ENCODE results near the gene CREB5.

CREB5 gene

DNA sequence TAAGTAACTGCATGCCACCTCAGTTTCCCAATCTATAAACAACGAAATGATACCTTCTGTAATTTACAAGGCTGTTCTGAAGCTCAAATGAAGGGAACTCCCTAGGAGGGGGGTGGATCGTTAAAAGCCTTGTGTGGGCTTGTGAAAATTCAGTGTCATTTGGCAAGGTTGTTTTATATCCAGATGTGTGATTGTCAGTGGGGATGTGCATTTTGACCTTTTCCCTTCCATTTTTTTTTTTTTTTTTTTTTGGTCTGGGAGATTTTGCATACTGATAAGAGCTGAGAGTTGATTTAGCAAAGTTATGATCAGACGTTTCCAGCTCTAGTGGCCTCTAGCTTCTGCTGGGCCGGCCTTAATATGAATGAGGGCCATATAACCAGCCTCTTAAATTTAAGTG lies 22.8 kb downstream of the CREB5 start:
- no peak for DNase-seq (ENCODE audit: low spot score)

DNA sequence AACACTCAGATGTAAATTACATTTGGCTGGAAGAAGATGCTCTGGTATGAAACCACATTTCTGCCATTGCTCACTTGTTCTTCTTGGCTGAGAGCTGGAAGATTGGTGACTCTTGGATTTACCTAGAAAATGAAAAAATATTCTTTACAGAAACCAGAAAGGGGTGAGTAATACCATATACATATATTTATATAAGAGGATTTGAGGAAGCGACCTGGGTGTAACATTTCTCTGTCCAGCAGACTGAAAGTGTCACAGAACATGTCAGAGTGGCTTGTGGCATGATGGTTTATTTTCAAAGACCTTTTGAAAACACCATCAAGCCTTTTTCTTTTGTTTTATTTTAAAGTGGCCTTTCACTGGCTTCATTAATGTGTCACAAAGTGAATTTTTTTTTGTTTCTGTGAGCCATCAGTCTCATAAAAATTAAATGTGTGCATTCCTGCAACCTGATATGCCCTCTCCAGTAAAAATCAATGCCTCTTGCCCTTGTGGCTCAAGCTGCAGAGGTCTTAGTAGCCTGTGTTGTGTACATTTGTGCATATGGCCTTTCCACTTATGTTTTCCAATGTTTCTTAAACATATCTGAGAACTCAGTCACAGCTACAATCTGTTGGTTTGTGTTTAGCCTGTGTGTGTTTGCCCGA lies 23.5 kb downstream of the CREB5 start:
- no peak for DNase-seq (ENCODE audit: low spot score)

- no peak for DNase-seq (ENCODE audit: low spot score)
Observed at GRCh38 chr7:28440055-28440601, 27.8 kb downstream of the CREB5 start.

DNA sequence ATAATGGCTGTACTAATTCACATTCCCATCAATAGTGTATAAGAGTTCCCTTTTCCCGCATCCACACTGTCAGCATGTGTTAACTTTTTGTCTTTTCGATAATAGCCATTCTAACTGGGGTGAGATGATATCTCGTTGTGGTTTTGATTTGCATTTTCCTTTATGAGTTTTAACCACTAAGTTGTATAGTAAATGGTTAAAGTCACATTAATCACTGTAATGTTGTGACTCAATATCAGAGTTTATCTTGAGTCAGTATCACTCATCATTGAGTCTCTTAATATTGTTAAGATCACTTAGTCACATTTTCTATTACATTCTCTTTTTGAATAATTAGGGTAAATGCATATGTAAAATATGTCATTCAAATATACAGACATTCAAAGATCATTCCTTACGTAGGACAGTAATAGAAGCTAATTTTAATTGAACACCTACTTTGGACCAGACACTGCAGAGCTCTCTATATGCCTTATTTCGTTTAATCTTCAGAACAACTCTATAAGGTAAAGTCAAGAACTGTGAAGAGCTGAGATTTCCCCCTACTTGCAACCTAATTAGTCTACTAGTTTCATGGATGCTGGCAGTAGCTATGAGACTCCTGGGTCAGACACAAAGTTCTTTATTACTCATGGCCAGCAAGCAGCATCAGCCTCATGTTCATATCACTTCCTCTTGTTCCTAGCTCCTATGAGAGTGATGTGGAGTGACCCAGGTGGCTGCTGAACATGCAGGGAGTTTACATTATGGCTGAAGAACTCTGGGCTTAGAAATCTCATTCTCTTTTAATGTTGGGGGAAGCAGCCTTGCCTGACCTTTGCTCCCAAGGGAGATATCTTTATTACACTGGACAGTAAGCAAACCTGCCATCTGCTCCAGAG lies 30.5 kb downstream of the CREB5 start:
- DNase-seq (ENCODE audit: low spot score), result no peak

- DNase-seq (ENCODE audit: low spot score), result peak; percentile 15
Observed at GRCh38 chr7:28446131-28446530, 33.8 kb downstream of the CREB5 start.

GRCh38 chr7:28447071-28447470 lies 34.8 kb downstream of the CREB5 start:
- DNase-seq (ENCODE audit: low spot score), result no peak

DNA sequence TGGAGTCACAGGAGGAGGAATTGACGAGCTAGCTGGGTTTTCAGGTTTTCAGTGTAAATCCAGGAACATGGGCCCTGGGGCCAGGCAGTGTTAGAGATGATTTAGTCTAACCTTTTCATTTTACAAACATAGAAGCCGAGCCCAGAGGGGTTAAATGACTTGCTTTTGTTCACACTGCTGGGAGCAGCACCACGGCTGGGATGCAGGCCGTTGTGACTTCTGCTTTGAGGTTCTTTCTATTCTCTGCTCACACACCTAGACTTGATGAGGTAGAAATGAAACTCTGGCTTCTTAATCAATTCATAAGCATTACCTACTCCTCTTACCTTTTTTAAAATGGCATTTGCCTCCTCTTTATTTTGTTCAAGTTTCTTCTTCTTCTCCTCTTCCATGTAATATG lies 36.4 kb downstream of the CREB5 start:
- no peak for DNase-seq (ENCODE audit: low spot score)

DNA sequence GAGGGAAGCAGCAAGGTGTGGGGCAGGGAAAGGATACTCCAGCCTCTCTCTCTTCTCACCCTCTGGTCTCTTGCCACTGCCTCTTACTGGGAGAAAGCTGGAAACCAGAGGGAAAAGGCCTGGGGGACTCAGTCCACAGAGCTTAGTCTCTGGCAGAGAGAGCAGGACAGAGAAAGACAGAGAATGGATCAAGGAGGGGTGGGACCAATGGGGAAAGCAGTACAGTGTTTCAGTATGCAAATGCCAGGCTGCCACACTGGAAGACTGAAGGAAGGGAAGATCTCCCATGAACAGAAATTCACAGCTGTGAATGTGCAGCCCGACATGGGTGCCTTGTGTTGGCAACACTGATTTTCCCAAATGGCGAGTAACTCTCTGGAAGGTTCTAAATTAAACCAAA lies 40.4 kb downstream of the CREB5 start:
- no peak for DNase-seq (ENCODE audit: low spot score)

- no peak for DNase-seq (ENCODE audit: low spot score)
Observed at GRCh38 chr7:28455486-28455885, 43.2 kb downstream of the CREB5 start.

DNA sequence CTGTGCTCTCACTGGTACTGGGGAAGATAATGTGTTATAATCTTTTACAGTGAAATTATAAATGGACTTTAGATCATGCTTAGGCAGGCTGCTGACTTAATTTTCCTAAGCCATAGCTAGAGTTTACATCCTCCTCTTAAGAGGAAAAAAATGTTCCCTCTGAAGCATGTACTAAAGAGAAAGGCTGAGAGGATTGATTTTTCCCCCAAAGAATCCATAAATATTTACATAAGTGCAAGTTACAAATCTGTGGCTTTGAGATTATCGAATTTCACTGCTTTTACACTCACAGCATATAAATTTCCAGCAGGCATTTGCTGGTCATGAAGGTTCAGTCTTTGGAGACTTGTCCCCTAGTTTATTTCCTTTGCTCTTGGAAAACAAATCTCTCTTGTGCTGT lies 43.7 kb downstream of the CREB5 start:
- DNase-seq (ENCODE audit: low spot score), result no peak

DNA sequence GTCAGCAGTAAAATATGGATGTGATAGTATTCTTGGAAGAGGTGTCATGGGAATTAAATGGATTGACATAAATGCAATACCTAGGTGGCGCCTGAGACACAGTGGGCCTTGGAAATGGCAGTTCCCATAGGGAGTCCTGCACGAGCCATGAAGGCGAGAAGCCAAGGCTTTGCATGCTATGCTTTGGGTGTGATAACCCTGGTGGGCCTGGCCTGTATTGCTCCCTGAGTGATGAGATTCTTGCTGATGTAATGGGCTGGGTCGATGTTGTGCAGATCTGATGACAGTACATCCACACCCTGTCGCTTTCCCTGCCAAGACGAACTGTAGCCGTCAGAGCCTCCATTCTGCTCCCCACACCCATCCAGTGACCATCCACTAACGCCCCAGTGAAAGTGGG lies 46.4 kb downstream of the CREB5 start:
- no peak for DNase-seq (ENCODE audit: low spot score)

DNA sequence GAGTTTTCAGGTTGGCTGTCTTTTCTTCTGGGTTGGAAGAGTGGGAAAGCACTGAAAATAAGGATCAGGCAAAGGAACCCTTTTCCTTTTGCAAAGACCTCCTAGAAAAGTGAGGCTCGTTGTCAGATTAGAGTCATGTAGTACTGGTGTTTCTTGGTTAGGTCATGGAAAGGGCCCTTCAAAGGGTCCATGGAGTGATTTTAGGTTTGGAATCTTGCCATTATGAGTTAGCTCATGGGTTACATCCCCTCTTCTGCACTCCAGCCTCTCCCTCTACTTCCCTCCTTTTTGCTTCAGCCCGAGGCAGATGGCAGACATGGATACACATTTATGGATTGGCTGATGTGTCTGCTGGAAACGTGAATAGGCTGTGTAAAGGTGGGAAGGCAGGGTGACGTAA lies 47.0 kb downstream of the CREB5 start:
- DNase-seq (ENCODE audit: low spot score), result no peak

- DNase-seq (ENCODE audit: low spot score), result no peak
Observed at GRCh38 chr7:28465697-28466096, 53.4 kb downstream of the CREB5 start.

GRCh38 chr7:28466341-28466740 lies 54.0 kb downstream of the CREB5 start:
- DNase-seq (ENCODE audit: low spot score), result no peak

- no peak for DNase-seq (ENCODE audit: low spot score)
Observed at GRCh38 chr7:28466885-28467284, 54.6 kb downstream of the CREB5 start.

DNA sequence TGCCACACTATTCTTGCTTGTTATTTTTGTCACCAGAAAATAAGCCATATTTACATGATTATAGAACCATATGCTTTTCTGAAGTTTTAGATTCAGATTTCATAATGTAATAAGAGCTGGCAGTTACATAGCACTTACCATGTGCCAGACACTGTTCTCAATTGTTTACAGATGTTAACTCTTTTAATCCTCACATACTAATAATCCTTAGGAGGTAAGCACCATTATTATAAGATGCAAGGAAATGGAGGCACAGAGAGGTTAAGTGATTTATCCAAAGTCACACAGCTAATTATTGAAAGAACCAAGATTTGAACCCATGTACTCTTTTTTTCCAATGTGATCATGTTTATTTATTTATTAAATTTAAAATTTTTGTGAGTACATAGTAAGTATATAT lies 57.2 kb downstream of the CREB5 start:
- DNase-seq (ENCODE audit: low spot score), result no peak

- no peak for DNase-seq (ENCODE audit: low spot score)
Observed at GRCh38 chr7:28470344-28470743, 58.0 kb downstream of the CREB5 start.

DNA sequence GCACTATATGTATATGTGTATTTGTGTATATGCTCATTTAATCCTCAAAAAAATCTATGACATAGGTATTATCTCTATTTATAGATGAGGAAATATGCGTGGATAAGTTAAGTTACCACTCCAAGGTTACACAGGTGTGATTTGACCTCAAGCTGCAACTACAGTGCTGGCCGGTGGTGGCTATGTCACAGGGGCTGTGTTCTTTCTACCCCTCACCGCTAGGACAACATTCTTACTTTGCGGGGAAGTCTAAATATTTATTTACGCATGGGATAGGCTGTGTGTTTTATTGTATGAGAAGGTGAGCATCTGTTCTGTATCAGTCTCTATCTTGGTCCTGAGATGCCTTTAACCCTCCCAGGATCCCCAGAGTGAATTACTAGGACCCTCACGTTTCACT lies 60.0 kb downstream of the CREB5 start:
- DNase-seq (ENCODE audit: low spot score), result no peak

GRCh38 chr7:28473571-28474281 lies 61.4 kb downstream of the CREB5 start:
- DNase-seq (ENCODE audit: low spot score), result peak; percentile 20

GRCh38 chr7:28474282-28474638 lies 61.9 kb downstream of the CREB5 start:
- no peak for DNase-seq (ENCODE audit: low spot score)

DNA sequence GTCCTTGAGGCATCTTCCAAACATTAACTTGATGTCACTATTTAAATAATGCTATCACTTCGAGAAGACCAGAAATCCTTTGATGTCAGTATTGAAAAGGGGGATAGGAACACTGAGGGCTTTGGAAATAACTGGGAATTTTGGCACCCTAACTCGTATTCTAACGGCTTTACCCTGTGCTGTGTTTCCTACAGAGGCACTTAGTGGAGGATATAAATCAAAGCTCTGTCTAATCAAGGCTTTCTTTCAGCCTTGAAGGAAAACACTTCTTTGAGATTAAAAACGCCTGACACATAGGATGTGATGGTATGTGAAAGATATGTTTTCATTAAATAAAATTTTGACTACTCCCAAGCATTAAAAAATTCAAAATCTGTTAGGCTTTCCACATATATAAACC lies 62.3 kb downstream of the CREB5 start:
- DNase-seq (ENCODE audit: low spot score), result no peak

DNA sequence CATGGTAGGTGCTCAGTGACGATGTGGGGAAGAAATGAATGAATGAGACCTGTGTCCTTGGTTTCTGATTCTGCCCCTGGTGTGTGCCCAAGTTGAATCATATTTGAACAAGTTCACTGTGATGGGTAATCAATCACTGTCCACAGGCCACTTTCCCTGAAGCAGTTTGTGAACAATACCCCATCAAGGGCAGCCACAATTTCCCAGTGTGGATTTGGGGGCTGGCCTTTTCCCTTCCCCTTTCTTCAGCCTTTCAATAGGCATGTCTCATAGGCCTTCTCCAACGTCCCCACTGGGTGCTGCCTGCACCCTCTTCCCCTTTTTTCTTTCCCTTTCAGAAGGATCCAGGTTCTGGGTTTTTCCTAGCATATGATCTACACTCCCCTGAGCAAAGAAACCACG lies 64.7 kb downstream of the CREB5 start:
- DNase-seq (ENCODE audit: low spot score), result no peak

DNA sequence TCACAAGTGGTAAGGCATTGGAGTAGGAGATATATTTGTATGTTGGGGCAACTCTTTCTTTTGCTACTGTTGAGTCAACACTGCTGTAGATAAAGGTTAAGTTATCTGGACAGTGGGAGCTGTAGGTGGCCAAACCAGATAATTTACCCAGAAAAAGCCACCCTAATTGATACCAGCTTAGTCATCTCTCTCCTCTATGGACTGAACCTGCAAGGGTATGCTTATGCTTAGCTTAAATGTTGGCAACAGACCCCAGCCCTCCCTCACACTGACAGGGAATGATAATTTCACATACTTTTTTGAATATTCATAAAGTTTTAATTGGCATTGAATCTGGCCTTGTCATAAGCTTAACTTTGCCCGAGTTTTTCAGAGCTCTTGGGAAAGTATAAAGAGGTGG lies 66.3 kb downstream of the CREB5 start:
- no peak for DNase-seq (ENCODE audit: low spot score)
